Measurements from ENCODE around the gene SLC6A11. TPM values are rescaled to one million over a fixed set of nuclear protein-coding genes. Genes with fewer than 3 reads are reported as not detected.

SLC6A11 gene
- total RNA-seq, 1 experiment from 2014 or later: not detected

GRCh38 chr3:10901296-10901945 lies 85.4 kb downstream of the SLC6A11 start:
- DNase-seq (ENCODE audit: low spot score): no peak
- Histone ChIP-seq H3K27ac (ENCODE audit: low read depth, low read length, poor library complexity, severe bottlenecking) (no peak overlapping the region), H3K9me3 (ENCODE audit: low read depth, low read length, poor library complexity, severe bottlenecking) (no peaks in the 10 kb centered on the region), H3K4me3 (ENCODE audit: low read depth, low read length, poor library complexity, severe bottlenecking) (no peak overlapping the region), H3K4me1 (ENCODE audit: insufficient read depth, low read length, poor library complexity, severe bottlenecking) (no peaks in the 10 kb centered on the region), H3K27me3 (replicated peaks; ENCODE audit: insufficient read depth, low read depth, low read length, poor library complexity) (no peaks in the 10 kb centered on the region), H3K36me3 (ENCODE audit: insufficient read depth, low read length, poor library complexity, severe bottlenecking) (no peaks in the 10 kb centered on the region)
- TF ChIP-seq EZH2 (IDR thresholded peaks at IDR 0.05; ENCODE audit: borderline replicate concordance, low read depth, low read length, poor library complexity, severe bottlenecking) (no peak), CTCF (conservative IDR thresholded peaks at IDR 0.05; ENCODE audit: low read depth, low read length) (no peak)
- intact Hi-C loops (cut with micrococcal nuclease; ENCODE audit: unreplicated experiment): no loop called here
- CTCF ChIA-PET: no interaction called here
- no TSS peak for BruUV-seq (replicated peaks)
- POLR2A ChIA-PET (ENCODE audit: low non-redundant PET): no interaction called here

GRCh38 chr3:10907262-10907661 lies 91.2 kb downstream of the SLC6A11 start:
- no peak for DNase-seq (ENCODE audit: low spot score)
- CTCF ChIA-PET: no interaction called here
- Histone ChIP-seq H3K27me3 (replicated peaks; ENCODE audit: insufficient read depth, low read depth, low read length, poor library complexity) (no peaks in the 10 kb centered on the region), H3K4me1 (ENCODE audit: insufficient read depth, low read length, poor library complexity, severe bottlenecking) (no peaks in the 10 kb centered on the region), H3K4me3 (ENCODE audit: low read depth, low read length, poor library complexity, severe bottlenecking) (no peak overlapping the region), H3K9me3 (ENCODE audit: low read depth, low read length, poor library complexity, severe bottlenecking) (peaks cover 8% of the 10 kb centered on the region), H3K36me3 (ENCODE audit: insufficient read depth, low read length, poor library complexity, severe bottlenecking) (no peaks in the 10 kb centered on the region), H3K27ac (ENCODE audit: low read depth, low read length, poor library complexity, severe bottlenecking) (no peak overlapping the region)
- POLR2A ChIA-PET (ENCODE audit: low non-redundant PET): no interaction called here
- intact Hi-C loops (cut with micrococcal nuclease; ENCODE audit: unreplicated experiment): no loop called here
- TF ChIP-seq CTCF (conservative IDR thresholded peaks at IDR 0.05; ENCODE audit: low read depth, low read length) (no peak), EZH2 (IDR thresholded peaks at IDR 0.05; ENCODE audit: borderline replicate concordance, low read depth, low read length, poor library complexity, severe bottlenecking) (no peak)
- BruUV-seq (replicated peaks): no TSS peak

- Histone ChIP-seq H3K27ac (ENCODE audit: low read depth, low read length, poor library complexity, severe bottlenecking) (no peak overlapping the region), H3K4me3 (ENCODE audit: low read depth, low read length, poor library complexity, severe bottlenecking) (no peak overlapping the region), H3K36me3 (ENCODE audit: insufficient read depth, low read length, poor library complexity, severe bottlenecking) (no peaks in the 10 kb centered on the region), H3K9me3 (ENCODE audit: low read depth, low read length, poor library complexity, severe bottlenecking) (peaks cover 8% of the 10 kb centered on the region), H3K4me1 (ENCODE audit: insufficient read depth, low read length, poor library complexity, severe bottlenecking) (no peaks in the 10 kb centered on the region), H3K27me3 (replicated peaks; ENCODE audit: insufficient read depth, low read depth, low read length, poor library complexity) (peaks cover 11% of the 10 kb centered on the region)
- ChIA-PET CTCF (no interaction called here), POLR2A (ENCODE audit: low non-redundant PET) (no interaction called here)
- TF ChIP-seq CTCF (conservative IDR thresholded peaks at IDR 0.05; ENCODE audit: low read depth, low read length) (no peak), EZH2 (IDR thresholded peaks at IDR 0.05; ENCODE audit: borderline replicate concordance, low read depth, low read length, poor library complexity, severe bottlenecking) (no peak)
- no TSS peak for BruUV-seq (replicated peaks)
- no peak for DNase-seq (ENCODE audit: low spot score)
- intact Hi-C loops (cut with micrococcal nuclease; ENCODE audit: unreplicated experiment): no loop called here
Observed at GRCh38 chr3:10910367-10910766, 94.3 kb downstream of the SLC6A11 start.
